GM19035 (cell line): ENCODE results near the gene SCRN1.

ENCODE experiments used
- ATAC-seq: cut with Tn5 transposase; IDR thresholded peaks from one replicate; pipeline ENCODE4 v1.9.1; 2021; ENCODE audit not compliant: unreplicated experiment

The SCRN1 gene, protein sequence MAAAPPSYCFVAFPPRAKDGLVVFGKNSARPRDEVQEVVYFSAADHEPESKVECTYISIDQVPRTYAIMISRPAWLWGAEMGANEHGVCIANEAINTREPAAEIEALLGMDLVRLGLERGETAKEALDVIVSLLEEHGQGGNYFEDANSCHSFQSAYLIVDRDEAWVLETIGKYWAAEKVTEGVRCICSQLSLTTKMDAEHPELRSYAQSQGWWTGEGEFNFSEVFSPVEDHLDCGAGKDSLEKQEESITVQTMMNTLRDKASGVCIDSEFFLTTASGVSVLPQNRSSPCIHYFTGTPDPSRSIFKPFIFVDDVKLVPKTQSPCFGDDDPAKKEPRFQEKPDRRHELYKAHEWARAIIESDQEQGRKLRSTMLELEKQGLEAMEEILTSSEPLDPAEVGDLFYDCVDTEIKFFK

DNA sequence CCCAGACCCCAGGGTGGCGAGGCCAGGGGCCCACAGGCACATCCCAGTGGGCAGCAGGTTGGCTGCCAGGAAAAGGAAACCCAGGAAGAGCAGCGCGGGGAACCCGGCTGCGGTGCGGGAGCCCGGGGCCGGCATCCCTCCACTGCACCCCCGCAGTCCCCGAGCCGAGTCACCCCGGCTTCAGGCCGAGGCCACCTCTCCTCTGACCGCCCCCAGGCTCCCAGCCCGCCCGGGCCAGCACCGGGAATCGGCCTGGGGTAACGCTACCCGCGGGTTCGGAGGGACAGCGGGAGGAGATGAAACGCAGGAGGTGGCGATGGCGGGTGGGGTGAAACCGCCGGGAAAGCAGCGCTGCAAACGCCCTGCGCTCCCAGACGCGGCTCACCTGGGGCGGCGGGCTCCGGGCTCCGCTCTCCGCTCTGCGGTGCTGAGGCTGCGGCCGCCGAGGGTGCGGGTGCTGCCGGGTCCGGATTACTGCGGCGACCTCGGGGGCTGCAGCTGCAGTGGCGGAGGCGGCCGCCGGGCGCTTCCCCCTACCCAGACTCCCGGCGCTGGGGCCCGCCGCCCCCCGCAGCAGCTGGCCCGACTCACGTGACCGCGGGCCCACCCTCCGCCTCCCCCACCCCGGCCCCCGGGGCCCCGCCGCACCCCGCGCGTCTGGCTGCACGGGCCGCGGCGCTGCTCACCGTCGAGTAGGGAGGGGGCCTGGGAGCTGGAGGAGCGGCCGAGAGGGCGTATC is at the start of gene SCRN1:
TSS of gene SCRN1 (minus strand) at position 545 of the 739 bp plus-strand sequence. CDS start 20,734 bp downstream, outside the sequence.
- peak; percentile 36 for ATAC-seq

DNA sequence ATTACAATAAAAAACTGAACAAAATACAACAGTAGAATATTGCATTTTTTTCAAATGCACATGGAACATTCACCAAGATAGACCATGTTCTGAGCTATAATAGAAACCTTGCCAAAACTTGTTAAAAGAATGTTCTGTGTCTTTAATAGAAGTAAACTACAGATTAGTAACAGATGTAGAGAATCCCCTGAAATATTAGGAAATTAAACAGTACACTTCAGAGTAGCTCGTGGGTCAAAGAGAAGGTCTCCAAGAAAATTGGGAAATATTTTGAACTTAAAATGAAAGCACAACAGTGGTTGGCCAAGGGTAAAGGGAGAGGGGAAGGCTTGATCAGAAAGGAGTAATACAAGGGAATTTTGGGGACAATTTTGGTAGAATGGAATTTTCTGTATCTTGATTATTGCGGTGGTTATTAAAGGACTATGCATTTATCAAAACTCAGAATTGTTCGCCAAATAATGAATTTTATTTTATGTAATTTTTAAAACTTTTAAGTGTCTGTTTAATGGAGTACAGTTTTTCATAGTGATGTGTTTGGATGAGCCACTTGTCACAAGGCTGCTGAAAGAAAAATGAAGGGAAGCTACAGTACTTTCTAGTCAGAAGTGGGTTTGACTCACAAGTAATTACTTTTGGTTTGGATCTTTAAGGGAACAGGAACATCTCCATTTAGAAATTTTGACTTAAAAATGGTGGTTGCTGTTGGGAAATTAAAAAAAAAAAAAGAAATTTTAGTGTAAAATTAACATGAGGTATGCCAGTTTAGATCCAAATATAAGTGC is 48.8 kb upstream of the SCRN1 start:
- no peak for ATAC-seq

DNA sequence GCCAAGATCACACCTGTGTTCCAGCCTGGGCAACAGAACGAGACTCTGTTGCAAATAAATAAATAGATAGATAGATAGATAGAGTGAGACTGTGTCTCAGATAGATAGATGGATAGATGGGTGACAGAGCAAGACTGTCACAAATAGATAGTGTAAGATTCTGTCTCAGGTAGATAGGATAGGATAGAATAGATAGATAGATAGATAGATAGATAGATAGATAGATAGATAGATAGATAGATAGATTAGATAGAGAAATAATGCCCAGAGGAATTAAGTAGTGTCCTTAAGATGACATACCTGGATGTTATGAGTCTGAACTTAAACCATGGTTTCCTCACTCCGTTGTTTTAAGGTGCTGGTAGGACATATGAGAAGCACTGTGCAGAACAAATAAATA is 46.6 kb upstream of the SCRN1 start:
- ATAC-seq, result no peak

DNA sequence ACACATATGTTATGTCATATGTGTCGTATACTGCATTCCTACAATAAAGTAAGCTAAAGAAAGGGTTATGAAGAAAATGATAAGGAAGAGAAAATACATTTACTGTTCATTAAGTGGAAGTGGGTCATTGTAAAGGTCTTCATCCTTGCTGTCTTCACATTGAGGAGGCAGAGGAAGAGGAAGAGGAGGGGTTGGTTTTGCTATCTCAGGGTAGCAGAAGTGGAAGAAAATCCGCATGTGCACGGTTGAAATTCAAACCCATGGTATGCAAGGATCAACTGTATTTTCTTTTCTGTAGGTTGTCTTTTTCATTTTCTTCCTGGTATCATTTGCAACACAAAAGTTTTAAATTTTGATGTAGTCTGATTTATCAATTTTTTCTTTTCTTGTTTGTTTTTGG is 44.9 kb upstream of the SCRN1 start:
- no peak for ATAC-seq

DNA sequence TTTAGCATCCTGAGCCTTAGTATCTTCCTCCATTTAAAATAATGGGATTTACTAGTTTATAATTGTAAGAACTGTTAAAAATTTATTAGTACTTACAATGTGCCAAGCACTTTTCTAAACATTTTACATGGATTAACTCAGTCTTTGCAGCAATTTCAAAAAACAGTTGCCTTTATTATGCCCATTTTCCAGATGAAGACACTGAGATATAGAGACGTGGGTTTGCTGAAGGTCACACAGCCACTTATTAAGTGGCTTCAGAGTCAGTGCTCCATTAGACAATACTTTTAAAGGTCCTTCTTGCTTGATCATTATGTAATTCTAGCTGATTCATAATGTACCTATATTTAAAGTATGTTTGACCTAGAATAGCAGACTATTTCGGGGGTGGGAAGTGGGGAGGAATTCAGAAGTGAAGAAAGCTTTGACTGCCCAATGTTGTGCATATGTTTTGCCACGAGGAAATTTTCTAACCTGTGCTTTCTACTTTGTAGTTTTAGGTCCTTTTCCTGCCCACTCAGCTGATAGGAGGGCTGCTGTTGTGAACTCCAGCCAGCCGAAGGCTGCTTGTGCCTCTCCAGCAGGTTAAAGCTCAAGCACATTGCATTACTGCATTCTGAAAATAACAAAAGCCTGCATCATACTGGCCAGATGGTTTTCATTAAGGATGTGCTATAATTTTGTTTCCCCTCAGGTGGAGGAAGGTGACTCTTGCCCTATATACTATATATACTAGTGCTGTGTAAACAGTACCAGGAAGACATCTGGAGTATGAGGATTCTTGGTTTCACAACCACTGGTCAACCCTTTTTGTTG is 42.9 kb upstream of the SCRN1 start:
- ATAC-seq, result no peak

DNA sequence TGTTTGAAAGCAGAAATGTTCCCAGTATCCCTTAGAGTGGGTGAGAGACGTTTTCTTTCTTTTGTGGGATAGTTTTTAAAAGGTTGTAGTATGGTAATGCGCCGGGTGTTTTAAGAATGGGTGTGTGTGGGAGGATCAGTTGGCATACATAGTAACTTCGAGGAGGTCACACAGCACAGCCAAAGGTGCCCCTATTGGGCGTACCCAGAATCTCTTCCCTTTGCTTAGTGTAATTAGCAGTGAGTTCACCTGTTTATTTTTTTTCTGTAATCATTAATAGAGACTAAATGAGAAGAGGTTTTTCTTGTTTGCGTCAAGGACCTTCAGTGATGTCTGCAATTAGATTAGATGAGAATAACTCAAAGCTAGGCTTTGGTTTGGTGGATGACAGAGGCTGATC is 40.1 kb upstream of the SCRN1 start:
- ATAC-seq, result no peak

DNA sequence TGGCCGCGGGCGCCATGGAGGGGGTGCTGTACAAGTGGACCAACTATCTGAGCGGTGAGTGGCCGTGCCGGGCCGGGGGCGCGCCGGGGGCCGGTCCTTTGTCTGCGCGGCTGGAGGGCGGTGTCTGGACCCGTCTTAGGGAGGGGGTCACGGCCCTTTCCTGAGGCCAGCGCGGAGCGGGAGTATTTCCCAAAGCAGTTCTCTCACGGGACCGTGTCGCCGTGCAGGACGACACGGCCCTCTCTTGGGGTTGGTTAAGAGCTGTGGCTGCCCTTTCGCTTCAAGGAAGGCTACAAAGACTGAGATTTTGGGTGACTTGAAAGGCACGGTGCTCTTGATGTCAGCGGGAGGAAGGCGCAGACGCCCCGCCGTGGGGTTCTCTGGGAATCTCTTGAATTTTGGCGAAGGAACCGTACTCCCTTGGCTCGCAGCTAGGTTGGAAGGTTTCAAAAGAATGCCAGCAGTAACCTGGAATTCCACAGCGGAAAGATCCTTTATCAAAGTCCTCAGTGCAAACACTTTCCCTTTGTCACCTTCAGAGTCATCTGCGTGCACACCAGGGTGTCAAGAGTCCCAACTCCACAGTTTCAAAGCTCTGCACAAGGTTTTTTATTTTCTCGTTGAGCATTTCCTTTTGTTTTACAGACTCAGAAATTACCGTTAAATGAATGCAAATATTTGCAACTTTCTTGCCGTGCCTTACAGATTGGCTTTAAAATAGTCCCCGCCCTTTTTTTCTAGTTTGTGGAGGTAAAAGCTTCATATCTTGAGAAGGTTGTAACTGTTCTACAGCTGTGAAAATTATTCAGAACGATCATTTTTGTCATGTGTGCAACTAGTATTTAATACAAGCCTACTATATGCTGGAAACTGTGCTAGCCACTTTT is 39.4 kb upstream of the SCRN1 start:
- peak; percentile 24 for ATAC-seq

DNA sequence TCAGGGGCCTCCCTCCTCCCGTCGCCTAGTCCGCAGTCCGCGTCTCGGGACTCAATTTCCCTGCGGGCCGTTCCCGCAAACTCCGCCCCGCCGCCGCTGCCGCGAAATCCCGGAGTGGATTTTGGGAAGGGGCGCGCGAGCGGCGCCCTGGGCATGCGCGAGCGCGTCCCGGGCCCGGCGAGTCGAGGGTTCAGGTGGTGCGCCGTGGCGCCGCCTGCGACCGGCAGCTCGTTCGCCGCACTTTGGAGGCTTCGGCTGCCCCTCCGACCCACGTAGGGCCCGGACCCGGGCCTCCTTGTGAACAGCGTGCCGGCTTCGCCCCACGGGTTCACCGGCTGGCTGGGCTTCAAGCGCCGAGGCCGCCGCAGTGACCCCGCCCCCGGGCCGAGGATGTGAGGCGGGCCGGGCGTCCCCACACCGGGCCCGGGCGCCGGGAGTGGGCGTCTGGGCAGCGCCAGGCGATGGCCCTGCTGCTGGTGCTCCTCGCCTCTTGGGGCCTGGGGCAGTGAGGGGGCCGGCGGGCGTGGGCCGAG is 38.7 kb upstream of the SCRN1 start, which contains the start of gene PLEKHA8:
TSS of gene PLEKHA8 (plus strand) at position 197 of the 533 bp plus-strand sequence. CDS start 351 bp downstream, outside the sequence.
- ATAC-seq, result peak; percentile 49

DNA sequence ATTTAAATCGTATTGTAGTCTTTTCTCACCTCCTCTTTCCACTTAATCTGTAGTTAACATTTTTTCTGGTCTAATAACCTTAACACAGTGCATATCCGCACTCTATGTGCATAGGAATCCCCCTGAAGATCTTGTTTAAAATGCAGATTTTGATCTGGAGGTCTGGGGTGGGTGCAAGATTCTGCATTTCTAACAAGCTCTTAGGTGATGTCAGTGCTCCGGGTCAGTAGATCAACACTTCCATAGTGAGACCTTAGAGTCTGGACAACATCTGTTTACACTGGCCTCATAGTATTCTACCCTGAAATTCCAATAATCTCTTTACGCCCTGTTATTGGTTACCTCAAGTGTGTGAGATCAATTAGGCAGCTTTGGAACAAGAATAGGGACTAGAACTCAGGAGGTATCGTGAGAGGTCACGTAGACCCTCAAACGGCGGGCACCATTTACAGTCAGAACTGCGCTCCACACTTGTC is 38.2 kb upstream of the SCRN1 start:
- ATAC-seq, result peak; percentile 3

DNA sequence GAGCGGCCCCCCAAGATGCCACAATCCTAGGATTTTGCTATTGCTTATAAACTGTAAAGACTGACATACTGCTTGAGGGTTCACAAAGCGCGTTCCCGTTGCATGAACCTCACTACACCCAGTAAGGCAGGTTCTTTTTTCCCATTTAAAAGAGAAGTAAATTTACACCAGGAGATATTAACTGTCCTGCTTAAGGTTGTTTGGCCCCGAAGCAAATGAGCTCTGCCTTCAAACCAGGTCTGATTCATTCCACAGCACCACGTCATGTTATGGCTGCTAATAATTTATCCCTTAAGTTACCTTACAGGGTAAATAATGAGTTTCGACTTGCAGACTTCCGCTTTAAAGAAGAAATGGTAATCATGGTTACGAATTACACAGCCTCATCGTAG is 37.5 kb upstream of the SCRN1 start:
- ATAC-seq, result no peak

DNA sequence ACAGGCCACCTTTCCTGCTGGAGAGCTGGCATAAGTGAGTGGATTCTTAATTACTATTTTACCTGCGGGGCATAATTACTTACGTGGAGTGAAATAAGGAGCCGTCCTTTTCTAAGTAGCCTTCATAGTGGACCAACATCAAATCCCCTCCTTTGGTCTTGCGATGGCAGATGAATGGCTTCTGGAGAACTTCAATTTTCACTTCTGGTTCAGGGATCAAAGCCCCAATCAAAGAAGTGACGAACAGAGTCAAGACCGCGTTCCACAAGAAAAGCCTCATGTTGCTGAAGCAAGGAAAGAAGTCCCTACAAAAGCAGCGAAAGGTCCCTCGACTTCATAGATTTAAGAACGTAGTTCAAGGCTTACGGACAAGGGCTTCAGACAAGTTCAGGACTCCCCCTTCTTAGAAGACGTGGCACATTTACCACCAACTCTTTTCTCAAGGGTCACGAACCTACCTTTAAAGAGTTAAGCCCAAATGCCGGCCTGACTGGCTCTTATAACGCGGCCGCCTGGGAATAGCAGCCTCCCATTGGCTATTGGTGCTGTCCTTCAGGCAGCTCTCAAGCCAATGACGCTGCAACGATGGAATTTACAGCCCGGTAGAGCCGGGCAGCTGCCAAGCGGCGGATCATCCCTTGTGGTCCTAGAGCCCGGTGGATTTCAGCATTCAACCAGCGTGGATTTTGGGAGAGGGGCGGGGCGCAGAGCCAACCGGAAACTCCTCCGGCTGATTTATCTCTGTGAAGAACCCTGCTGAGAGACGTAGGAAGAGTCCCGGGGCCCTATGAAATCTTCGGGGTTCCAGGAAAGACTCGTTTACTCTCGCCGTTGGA is 36.8 kb upstream of the SCRN1 start, which contains the start of gene FKBP14:
TSS of gene FKBP14 (minus strand) at position 474 of the 836 bp plus-strand sequence. CDS start at position 280, 194 bp downstream.
- ATAC-seq, result peak; percentile 70

DNA sequence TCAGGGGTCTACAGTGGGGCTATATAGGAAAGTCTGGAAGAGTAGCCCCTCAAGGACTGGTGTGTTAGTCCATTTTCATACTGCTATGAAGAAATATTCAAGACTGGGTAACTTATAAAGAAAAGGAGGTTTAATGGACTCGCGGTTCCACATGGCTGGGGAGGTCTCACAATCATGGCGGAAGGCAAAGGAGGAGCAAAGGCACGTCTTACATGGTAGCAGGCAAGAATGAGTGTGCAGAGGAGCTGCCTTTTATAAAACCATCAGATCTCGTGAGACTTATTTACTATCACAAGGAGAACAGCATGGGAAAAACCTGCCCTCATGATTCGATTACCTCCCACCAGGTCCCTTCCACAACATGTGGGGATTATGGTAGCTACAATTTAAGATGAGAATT is 33.9 kb upstream of the SCRN1 start:
- no peak for ATAC-seq

DNA sequence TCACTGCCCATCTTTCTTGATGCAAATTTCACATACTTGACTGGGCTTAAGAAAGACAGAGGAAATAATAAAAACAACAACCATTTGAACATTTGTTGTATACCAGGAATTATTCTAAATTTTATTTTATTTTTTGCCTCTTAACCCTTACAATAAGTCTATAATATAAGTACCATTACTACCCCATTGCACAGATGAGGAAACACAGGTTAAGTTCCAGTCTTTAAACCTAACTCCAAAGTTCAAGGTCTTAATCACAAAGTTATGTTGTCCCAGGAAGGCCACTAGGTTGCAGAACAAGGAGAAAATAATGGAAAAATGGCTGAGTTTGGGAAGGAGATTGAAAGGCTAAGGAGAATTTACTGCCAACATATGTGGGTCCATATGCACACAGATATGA is 33.4 kb upstream of the SCRN1 start:
- no peak for ATAC-seq

DNA sequence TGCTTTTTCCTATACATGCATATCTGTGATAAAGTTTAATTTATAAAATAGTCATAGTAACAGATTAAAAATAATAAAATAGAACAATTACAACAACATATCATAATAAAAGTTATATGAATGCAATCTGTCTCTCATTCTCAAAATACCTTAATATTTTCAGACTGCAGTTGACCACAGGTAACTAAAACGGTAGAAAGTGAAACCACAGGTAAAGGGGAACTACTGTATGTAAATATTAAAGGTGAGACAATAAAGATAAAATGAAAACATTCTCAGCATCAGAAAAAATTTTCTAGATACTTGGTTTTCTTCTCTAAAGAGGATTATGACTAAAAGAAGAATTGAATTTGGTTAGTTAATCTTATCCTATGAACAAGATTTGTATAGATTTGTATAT is 30.9 kb upstream of the SCRN1 start:
- ATAC-seq, result no peak

DNA sequence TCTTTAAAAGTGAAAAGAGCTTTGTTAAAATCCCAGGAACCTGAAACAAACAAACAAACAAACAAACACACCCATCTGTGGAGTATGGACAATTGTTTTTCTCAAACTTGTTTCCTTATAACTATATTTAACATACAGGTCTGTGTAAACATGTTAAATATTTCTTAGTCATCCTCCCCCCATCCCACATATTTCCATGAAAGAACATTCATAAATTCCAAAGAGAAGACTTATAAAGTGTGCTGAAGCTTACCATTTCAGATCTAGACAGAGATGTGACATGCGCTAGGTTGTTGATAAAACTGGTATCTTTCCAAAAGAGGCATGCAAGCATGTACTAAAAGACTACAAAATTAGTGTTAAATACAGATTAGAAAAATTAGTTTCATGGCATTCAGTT is 30.4 kb upstream of the SCRN1 start:
- ATAC-seq, result no peak

DNA sequence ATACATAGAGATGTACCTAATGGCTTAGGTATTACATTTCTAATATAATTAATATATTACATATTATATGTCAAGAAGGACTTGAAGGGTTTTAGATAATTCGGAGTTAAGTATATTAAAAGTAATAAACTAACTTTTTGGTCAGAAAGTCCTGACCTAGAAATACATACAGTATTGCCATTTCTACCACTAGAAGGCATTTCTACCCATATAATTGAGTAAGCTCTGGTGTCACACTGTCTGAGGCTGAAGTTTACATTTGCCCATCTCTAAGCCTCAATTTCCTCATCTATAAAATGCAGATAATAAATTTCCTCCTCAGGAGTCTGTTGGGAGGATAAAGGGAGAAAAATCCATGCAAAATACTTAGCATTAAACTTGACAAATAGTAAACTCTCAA is 29.8 kb upstream of the SCRN1 start:
- ATAC-seq, result no peak

DNA sequence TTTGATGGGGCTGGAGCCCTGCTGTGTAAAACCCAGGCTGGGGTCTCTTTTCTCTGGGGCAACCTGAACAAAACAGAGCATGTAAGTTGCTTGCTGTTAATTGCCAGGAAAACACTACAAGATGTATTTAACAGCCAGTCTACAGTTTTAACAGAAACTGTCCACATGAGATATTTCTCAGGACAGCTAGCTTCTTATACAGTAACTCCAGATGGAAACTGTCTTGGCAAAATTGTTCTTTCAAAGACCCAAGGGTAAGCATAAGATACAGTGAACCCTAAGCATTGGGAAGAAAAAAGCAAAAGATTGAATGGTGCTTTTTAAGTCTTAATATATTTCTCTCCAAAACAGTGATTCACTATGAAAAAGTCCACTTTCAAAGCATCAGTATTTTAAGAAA is 28.9 kb upstream of the SCRN1 start:
- no peak for ATAC-seq

DNA sequence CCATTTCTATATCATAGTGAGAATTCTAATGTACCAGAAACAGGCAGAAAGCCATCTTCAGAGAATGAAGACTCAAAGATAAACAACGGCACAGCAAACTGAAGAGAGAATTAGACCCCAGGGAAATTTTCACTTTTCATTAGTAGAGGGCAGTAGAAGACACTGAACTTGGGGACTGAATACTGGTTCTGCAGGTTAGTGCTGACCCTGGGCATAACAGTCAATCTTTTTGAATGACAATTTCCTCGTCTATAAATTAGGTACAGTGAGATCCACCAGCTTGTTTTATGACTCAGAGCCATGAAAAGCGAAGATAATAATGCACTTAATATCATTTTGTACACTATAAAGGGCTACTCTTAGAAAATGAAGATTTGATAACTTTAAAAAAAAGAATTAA is 23.2 kb upstream of the SCRN1 start:
- ATAC-seq, result no peak
